NCI-H446 treated with DMSO at 0.1 percent for 48 hours (cell line): Measurements from ENCODE around the gene PRKG1.

Experiments
- DNase-seq: peaks from one replicate; lab custom pipeline; 2025; lab: John Stamatoyannopoulos, UW

The PRKG1 gene

DNA sequence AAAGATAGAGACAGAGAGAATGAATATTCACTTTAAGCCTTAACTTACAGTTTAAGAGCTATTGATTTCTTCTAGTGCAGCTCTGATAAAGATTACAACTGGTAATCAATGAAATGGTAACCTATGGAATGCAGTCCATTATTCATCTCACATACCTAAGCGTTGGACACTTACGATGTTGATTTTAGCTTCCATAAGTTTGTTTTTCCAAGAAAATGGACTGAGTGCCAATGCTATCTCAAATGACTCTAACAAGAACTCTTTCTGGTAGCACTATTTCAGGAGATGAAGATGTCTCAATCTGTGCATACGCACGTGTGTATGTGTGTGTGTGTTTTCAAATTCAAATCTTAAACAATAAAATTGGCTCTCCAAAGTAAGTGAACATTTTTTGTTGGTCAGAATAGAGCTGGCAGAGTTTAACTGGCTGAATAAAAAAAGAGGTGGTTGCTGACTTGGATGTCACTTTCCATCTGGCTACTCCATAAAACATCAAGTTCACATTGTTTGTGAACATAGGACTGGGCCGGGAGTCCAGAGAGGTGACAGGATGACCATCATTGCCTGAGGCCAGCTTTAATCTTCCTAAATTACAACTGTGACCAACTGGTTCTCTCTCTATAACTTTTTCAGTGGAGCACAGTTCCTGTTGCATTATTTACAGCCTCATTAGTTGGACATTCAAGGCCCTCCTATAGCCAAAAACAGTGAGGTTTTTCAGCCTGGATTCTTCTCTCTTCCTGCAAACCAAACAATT is 732.0 kb downstream of the PRKG1 start:
- no peak for DNase-seq

DNA sequence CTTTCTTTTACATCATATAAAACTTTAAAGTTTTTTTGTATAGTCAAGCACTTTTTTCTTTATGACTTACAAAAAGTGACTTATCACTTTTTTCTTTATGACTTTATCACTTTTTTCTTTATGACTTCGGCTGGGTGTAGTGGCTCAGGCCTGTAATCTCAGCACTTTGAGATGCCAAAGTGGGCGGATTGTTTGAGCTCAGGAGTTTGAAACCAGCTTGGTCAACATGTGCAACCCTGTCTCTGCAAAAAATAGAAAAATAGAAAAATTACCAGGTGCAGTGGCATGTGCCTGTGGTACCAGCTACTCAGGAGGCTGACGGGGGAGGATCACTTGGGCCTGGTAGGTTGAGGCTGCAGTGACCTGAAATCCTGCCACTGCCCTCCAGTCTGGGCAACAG is 733.9 kb downstream of the PRKG1 start:
- DNase-seq: no peak

DNA sequence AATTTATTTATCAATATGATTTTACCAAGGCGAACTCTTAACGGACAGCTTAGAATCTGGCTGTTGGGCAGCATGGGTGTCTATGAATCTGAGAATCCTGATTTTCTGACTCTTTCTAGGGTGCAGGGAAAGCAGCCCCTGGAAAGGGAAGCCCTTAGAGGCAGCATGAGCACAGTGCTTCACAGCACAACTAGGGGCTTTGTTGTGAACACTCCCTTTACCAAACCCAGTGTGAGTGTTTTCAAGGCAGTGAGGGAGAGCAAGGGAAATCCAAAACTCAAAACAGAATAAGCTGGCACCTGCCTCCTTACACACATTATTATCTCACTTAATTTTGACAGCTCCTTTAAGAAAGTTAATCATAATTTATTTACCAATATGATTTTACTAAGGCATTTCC is 741.4 kb downstream of the PRKG1 start:
- no peak for DNase-seq

DNA sequence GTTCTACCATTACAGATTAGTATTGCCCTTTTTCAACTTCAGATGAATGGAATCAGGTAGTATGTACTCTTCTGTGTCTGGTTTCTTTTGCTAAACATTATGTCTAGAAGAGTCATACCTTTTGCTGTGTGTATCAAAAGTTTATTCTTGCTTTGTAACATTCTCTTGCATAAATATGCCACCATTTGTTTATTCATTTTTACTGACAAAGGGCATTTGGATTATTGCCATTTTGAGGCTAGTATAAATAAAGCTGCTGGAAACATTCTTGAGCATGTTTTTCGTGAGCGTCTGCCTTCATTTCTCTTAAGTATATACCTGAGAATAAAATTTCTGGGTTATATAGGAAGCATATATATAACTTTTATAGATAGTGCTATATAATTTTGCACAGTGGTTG is 746.8 kb downstream of the PRKG1 start:
- no peak for DNase-seq

DNA sequence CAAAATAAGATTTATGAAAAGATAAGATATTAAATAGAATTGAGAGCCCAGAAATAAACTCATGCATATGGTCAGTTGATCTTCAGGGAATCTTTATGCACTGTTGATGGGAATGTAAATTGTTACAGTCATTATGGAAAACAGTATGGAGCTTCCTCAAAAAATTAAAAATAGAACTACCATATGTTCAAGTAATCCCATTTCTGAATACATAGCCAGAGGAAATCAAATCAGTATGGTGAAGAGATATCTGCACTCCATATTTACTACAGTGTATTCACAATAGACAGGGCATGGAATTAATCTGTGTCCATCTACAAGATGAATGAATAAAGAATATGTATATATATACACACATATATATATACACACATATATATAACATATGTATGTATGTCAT is 747.5 kb downstream of the PRKG1 start:
- DNase-seq: no peak

DNA sequence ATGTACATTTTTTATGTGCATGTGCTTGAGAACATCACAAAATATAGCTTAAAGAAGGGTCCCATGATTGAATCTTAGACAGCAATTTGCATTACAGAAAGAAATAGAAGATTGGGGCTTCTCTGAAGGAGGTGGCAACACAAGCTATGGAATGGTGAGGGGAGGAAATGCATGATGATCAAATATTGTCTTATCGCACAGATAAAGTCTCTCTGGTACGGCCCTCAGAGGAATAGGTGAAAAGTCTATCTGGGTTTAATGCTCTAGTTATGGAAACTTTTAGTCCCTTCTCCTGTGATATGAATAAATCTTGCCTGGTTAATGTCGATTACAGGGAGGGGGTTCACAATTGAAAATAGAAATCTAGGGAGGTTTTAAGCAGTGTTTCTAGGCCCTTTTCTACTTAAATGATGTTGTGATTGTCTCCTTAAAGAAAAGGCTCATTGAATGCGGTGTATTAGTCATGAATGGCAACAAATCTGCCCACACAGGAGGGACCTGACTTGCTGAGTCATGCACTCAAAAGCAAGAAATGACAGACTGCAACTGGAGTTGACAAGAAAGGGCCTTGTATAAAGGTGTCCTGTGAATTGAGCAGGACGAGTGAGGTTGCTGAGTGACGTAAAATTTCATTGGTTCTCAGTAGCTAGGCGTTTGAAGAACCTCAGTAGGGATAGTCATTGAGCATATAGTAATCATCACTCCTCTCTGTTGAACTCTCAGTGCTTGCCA is 758.5 kb downstream of the PRKG1 start:
- no peak for DNase-seq

DNA sequence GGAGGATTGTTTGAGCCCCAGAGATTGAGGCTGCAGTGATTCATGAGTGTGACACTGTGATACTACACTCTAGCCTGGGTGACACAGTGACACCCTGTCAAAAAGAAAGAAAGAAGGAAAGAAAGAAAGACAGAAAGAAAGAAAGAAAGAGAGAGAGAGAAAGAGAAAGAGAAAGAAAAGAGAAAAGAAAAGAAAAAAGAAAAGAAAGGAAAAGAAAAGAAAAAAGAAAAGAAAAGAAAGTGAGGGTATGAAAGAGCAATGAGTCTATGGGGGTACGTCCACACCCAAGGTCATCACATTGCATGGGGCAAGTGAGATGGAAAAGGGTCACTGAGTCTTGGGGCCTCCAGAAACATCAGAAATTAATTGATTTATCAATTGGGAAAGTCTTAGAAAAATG is 760.3 kb downstream of the PRKG1 start:
- no peak for DNase-seq

DNA sequence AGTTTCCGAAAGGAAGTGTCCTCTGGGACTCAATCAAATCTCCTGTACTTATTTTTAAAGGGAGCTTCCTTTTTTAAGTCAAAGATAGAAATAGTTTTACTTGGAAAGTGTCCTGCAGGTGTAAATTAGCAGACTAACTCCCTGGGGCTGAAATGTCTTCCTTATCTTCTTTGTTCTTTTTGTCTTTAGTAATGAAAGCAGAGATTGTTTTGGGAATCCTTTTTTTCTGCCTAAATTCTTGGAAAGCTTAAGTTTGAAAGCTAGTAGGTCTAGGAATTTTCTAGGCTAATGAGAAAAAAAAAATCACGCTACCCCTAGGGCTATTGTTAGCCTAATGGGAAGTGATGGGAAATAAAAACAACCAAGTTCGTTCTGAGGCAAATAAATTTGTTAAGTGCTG is 764.2 kb downstream of the PRKG1 start:
- DNase-seq: no peak

DNA sequence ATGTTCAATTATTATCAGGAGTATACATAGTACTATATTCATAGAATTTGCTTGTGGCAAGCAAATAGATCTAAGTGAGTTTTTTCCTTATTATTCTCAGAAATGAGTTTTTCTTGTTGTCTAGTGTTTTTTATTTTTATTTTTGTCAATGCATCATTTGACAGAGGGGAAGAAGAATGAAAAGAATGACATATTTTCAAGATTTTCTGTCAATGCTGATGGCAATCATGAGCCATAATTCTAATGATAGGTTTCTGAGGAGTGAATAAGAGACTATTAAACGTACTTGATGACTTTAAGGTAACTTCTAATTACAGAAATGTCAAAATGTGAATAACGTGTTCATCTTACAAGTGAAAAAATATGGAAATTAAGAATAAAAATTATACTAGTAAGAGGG is 769.7 kb downstream of the PRKG1 start:
- no peak for DNase-seq

DNA sequence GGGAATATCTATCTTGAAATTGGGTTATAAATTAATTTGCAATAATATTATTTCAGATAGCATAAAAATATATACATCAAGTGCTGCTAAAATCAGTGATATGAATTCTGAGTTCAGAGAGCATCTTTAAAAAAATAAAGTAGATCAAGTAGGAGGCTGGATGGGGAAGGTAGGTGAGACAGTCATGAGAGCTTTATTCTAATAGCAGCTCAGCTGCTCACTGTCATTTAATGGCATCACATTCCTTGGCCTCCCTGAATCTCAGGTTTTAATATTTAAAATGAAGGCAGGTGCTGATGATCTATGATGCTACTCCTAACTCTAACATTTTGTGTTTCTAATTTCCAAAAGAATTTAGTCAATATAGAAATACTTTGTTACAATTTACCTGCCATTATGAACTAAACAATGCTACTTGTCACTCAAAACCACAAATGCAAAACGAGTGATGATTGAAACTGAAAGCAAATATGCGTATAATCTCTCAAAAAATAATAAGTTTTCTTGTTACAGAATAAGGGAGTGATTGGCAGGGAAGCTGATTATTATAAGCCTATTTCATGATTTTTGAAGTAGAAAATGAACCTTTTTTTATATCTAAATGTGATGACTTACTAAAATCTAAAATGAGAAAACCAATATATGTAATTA is 772.7 kb downstream of the PRKG1 start:
- no peak for DNase-seq

DNA sequence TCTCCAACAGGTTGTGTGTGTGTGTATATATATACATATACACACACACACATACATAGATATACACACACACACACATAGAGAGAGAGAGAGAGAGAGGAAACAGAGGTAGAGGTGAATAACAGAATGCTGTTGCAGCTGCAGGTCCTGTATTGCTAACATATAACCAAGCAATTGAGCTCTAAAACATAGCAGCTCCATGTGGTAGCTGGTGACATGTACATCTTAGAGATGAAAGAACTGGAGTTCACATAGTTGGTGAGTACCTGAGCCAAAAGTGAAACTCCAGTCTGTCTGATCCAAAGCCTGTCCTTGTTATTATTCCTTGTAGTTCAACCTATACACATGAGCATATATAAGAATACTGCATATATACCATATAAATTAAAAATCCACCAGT is 778.0 kb downstream of the PRKG1 start:
- DNase-seq: no peak

DNA sequence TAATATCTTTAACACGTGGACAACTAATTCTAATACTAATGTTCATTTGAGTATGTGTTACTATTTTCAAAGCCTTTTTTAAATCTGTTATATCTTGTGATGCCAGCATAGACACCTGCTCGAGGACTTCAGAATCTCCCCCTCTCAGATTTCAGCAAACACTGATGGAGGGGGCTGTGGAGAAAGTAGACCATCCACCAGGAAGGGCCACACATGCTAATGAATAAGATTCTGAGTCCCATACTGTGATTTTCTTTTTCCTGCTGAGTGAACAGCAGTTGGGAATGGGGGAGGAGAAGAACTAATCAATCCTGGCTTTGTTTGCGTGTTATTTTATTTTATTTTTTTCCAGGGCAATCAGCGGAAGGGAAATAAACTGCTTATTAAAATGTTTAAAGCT is 783.0 kb downstream of the PRKG1 start:
- no peak for DNase-seq

DNA sequence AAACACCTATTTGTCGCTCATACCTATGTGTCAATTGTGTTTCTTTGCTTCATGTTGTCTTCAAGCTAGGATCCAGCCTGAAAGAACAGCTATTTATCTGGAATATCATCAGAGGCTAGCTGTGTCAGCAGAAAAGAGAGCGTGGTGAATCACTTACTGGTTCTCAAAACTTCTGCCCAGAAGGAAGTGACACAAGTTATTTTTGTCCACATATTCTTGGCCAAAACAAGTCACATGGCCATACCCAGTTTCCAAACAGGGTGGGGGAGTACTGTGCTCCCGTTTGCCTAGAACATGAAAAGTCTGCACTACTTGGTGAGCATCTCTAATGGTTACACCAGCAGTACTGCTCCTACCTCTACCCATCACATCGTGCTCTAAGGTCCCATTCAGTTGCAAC is 786.0 kb downstream of the PRKG1 start:
- peak; percentile 14 for DNase-seq

DNA sequence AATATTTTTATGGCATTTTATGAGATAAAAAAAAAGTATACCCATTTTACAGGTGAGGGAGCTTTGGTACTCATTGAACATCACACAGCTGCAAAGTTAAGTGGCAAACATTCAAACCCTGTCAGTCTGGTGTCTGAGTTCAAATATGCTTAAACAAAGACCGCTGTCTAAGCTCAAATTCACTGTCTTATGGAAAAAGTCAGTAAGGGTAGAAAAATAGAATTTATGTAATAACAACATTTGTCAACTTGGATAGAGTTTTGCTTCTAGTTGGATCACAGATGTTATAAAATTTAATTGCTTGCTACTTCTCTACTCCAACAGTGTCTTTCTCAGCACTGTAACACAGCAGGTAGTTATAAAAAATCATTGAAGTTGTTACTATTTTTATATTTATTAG is 786.8 kb downstream of the PRKG1 start:
- no peak for DNase-seq

DNA sequence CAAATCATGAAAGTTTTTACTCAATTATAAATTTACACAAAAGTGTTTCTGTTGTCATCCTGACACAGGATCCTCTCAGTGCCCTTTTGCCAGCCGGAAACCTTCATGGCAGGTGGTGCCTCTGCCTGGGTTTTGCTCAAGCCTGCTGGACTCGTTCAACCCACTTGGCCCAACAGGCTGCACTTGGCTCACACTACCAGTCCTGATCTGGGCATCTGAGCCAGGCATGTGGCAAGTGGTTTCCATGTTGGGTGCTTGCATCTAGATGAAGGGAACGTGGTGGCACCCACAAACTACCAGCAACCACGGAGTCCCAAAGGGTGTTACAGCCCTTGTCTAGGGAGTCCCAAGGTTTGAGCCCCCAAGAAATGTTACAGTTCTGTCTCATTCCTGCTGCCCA is 787.4 kb downstream of the PRKG1 start:
- DNase-seq: no peak

DNA sequence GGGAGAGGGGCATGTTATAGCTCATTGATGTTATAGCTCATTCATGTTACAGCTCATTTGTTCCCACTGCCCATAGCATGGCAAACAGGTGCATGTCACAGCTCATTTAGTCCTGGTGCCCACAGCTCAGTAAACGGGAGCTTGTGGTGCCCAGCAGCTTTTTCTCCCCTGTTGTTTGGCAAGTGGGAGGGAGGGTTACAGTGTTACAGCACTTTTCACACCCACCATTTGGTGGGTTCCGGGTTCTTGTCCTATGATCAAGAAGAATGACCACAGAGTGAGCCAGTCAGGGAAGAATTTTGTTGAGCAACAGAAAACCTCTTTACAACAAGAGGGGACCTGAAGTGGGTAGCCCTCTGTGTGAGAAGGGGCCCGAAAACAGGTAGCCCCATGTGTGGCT is 787.9 kb downstream of the PRKG1 start:
- DNase-seq: no peak

DNA sequence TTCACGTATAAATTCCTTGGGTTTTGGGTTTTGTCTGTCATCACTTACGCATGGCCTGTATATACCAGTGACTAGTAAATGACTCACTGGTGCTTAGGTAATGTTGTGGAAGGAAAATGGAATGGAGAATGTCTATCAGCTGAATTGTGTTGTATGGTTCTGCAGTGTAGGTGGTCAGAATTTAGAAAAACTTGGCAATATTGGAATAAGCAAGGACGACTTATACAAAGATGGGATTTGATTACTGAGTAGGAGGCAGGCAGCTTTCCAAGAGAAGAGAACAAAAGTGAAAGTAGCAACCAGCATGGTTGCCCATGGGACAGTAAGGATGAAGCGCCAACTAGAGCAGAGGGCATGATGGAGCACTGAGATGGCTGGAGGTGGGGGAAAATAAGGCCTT is 793.7 kb downstream of the PRKG1 start:
- DNase-seq: peak; percentile 5

DNA sequence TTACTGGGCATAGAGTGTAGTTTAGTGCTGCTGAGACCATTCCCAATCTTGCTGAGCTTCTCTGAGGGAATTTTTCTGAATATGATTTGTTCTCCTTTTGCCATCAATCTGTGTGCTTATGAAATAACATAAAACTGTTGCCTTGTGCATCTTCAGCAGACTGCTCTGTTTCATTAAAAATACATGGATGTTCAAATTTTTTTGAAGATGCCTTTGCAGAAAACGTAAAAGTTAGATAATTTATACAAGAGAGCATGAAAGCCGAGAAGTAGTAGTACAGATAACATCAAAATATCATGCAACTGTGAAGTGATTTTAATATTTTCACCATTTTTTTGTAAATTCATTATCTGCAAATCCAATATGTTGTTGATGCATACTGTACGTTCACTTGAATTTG is 799.8 kb downstream of the PRKG1 start:
- no peak for DNase-seq

DNA sequence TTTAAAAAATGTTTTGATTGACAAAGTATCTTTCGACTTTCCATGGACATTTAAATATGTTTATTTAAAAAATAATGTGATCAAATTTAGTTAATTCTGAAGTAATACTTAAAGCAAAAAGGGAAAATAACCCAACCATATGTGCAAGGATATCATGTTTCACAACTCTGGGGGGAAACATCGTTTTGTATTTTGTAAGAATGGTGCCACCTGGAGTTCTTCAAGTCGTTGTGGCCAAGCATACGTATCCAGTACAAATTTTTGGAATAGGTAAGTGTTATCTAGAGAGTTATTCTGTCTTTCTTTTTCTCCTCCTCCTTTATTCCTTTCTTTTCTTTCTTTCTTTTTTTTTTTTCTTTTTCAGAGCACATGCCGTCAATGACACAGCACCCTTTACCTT is 801.3 kb downstream of the PRKG1 start:
- peak; percentile 36 for DNase-seq

DNA sequence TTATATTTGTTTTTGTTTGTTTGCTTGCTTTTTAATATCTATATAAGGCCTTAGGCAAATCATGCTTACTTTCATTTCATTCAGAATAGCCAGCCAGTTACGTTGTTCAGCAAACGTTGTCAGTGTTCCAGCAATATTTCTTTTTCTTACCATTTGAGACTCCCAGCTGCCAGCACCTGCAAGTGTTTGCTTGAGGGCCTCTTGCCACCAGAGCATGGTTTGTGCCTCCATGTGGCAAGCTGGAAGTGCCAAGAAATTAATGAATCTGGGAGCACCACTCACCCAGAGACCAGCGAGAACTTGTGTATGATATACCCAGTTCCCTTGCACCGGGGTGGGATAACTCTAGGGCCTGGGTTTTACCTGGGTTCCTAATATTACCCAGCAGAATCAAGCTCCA is 802.2 kb downstream of the PRKG1 start:
- DNase-seq: peak; percentile 51

DNA sequence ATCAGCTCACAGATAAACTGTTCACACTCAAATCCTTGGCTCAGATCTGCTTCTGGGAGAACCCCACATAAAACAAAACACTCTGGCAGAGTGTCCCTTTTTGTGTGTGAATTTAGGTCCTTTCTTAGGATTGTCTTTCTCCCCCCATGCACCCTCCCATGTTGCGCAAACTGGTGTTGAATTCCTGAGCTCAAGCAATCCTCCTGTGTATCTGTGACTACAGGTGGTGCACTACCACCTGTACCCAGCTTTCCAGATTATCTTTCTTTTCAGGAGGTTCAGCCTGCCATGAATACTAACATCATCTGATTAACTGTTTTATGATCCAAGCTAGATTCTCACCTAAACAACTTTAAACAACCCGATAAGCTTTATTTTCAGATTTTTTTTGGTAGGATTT is 802.7 kb downstream of the PRKG1 start:
- DNase-seq: no peak

DNA sequence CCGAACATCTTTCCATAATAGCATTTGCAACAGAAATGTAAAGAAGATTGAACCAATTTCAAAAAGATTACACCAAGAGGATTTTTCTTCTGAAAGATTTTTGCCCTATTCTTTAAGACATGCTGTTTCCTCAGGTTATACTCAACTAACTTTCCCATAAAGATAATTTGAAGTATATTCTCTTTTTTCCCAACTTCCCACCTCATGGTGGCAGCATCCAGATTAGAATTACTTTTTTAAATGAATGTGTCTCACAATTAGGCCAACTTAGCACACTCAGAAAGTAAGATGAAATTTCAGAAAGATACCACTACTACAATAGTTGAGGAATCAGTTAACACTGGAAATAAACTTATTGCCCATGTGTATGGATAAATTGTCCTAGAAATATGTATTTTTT is 803.3 kb downstream of the PRKG1 start:
- no peak for DNase-seq

DNA sequence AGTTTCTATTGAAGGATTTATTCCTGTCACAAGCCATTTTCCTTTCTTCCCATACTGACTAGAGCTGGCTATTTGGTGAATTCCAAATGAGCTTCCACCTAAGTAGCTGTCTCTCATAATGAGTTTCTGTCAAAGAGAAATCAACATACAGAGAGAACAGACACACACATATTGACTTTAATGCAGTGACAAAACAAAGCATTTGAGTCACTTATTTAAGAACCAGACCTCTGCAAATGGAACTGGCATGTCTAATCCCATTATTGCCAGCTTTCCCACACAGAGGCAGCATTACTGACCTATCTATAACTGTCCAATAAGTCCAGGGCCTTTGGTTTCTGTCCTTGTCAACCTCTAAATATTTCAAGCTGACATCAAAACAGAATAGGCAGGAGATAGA is 804.4 kb downstream of the PRKG1 start:
- DNase-seq: no peak
